H9 (cell line): ENCODE data around the gene BPIFB2. TPM values are rescaled to one million over a fixed set of nuclear protein-coding genes. Genes with fewer than 3 reads are reported as not detected.

ENCODE experiments used
- DNase-seq: peaks from one replicate; pipeline ENCODE4 v3.0.0-alpha.2; 2017
- H2AFZ ChIP-seq: one replicate; pipeline ENCODE4 v1.6.1; 2013; ENCODE audit warnings: mild to moderate bottlenecking, low read length, control low read depth, moderate library complexity
- H2AK5ac ChIP-seq: 2 replicates; pipeline ENCODE4 v1.6.1; 2013; ENCODE audit warnings: low read length, control low read depth, mixed read lengths; ENCODE audit not compliant: insufficient read length
- H2BK120ac ChIP-seq: one replicate; pipeline ENCODE4 v1.6.1; 2013; ENCODE audit warnings: low read depth, mild to moderate bottlenecking, low read length, control low read depth, inconsistent platforms; ENCODE audit not compliant: poor library complexity, severe bottlenecking
- H2BK12ac ChIP-seq: 2 replicates; pipeline ENCODE4 v1.6.1; 2013; ENCODE audit warnings: low read length, control low read depth, mixed read lengths, low read depth; ENCODE audit not compliant: insufficient read length
- H2BK15ac ChIP-seq: 2 replicates; pipeline ENCODE4 v1.6.1; 2013; ENCODE audit warnings: low read depth, low read length, control low read depth
- H2BK20ac ChIP-seq: one replicate; pipeline ENCODE4 v1.6.1; 2013; ENCODE audit warnings: low read depth, mild to moderate bottlenecking, low read length, control low read depth, inconsistent platforms; ENCODE audit not compliant: poor library complexity, severe bottlenecking
- H2BK5ac ChIP-seq: 2 replicates; pipeline ENCODE4 v1.6.1; 2013; ENCODE audit warnings: low read length, control low read depth, mixed read lengths; ENCODE audit not compliant: insufficient read length
- H3K14ac ChIP-seq: 2 replicates; pipeline ENCODE4 v1.6.1; 2013; ENCODE audit warnings: low read length, control low read depth; ENCODE audit not compliant: insufficient read depth
- H3K18ac ChIP-seq: 2 replicates; pipeline ENCODE4 v1.6.1; 2013; ENCODE audit warnings: low read depth, mild to moderate bottlenecking, mixed read lengths, low read length, control low read depth; ENCODE audit not compliant: insufficient read length
- H3K23ac ChIP-seq: 2 replicates; pipeline ENCODE4 v1.6.1; 2013; ENCODE audit warnings: low read length, control low read depth, mixed read lengths, low read depth; ENCODE audit not compliant: insufficient read length
- H3K23me2 ChIP-seq: 2 replicates; pipeline ENCODE4 v1.6.1; 2013; ENCODE audit warnings: low read depth, mild to moderate bottlenecking, mixed read lengths, low read length, control low read depth; ENCODE audit not compliant: insufficient read length, poor library complexity, severe bottlenecking
- H3K27ac ChIP-seq: 2 replicates; pipeline ENCODE4 v1.5.1; 2013; ENCODE audit warnings: low read length, control low read depth, mixed read lengths, low read depth; ENCODE audit not compliant: insufficient read length
- H3K27me3 ChIP-seq: 2 replicates; pipeline ENCODE4 v1.6.1; 2013; ENCODE audit warnings: low read length, control low read depth, inconsistent platforms; ENCODE audit not compliant: insufficient read depth
- H3K4ac ChIP-seq: 2 replicates; pipeline ENCODE4 v1.6.1; 2013; ENCODE audit warnings: low read depth, mild to moderate bottlenecking, control low read depth, inconsistent platforms, low read length, moderate library complexity
- H3K4me1 ChIP-seq: 2 replicates; pipeline ENCODE4 v1.6.1; 2013; ENCODE audit warnings: low read length, control low read depth, inconsistent platforms; ENCODE audit not compliant: insufficient read depth
- H3K4me2 ChIP-seq: 2 replicates; pipeline ENCODE4 v1.6.1; 2013; ENCODE audit warnings: low read length, control low read depth, mixed read lengths; ENCODE audit not compliant: insufficient read length, insufficient read depth
- H3K56ac ChIP-seq: 2 replicates; pipeline ENCODE4 v1.6.1; 2013; ENCODE audit warnings: low read depth, mild to moderate bottlenecking, mixed read lengths, low read length, control low read depth; ENCODE audit not compliant: insufficient read length
- H3K79me1 ChIP-seq: 2 replicates; pipeline ENCODE4 v1.6.1; 2013; ENCODE audit warnings: low read depth, mild to moderate bottlenecking, moderate library complexity, low read length, control low read depth, inconsistent platforms; ENCODE audit not compliant: insufficient read depth, poor library complexity, severe bottlenecking
- H3K79me2 ChIP-seq: 2 replicates; pipeline ENCODE4 v1.6.1; 2013; ENCODE audit warnings: low read length, control low read depth, inconsistent platforms; ENCODE audit not compliant: insufficient read depth
- H3K9ac ChIP-seq: 2 replicates; pipeline ENCODE4 v1.6.1; 2013; ENCODE audit warnings: low read length, control low read depth, mixed read lengths; ENCODE audit not compliant: insufficient read length; ENCODE audit errors: extremely low read depth
- H3K9me3 ChIP-seq: one replicate; pipeline ENCODE4 v1.6.1; 2013; ENCODE audit warnings: low read depth, low read length, inconsistent platforms; ENCODE audit not compliant: control insufficient read depth
- H3T11ph ChIP-seq: one replicate; pipeline ENCODE4 v1.6.1; 2013; ENCODE audit warnings: mild to moderate bottlenecking, low read length, control low read depth, inconsistent platforms
- H4K20me1 ChIP-seq: one replicate; pipeline ENCODE4 v1.6.1; 2013; ENCODE audit not compliant: control insufficient read depth, insufficient read length, insufficient read depth
- H4K5ac ChIP-seq: 2 replicates; pipeline ENCODE4 v1.6.1; 2013; ENCODE audit warnings: low read depth, mild to moderate bottlenecking, mixed read lengths, low read length, control low read depth; ENCODE audit not compliant: insufficient read length
- H4K8ac ChIP-seq: replicated peaks from 2 replicates; pipeline ENCODE4 v1.6.1; 2013; ENCODE audit warnings: low read length, control low read depth, mixed read lengths, low read depth; ENCODE audit not compliant: insufficient read length
- H4K91ac ChIP-seq: 2 replicates; pipeline ENCODE4 v1.6.1; 2013; ENCODE audit warnings: low read depth, mild to moderate bottlenecking, moderate library complexity, mixed read lengths, low read length, control low read depth; ENCODE audit not compliant: insufficient read length
- H3K27ac Mint-ChIP-seq, 3 experiments: 2 replicates in 2 of 3; 3 replicates in 1 of 3; pipeline ENCODE4 v1.8.0; 2020 to 2021; ENCODE audit warnings: mixed read lengths in 3 of 3, mild to moderate bottlenecking in 1 of 3, moderate library complexity in 1 of 3
- H3K27me3 Mint-ChIP-seq: 2 replicates; pipeline ENCODE4 v1.8.0; 2021; ENCODE audit warnings: low read depth, mild to moderate bottlenecking, moderate library complexity, mixed read lengths
- H3K36me3 Mint-ChIP-seq, 3 experiments: 2 replicates in 2 of 3; 3 replicates in 1 of 3; pipeline ENCODE4 v1.8.0; 2020 to 2021; ENCODE audit warnings: low read depth in 3 of 3, mixed read lengths in 3 of 3; ENCODE audit not compliant: insufficient read depth in 1 of 3
- H3K4me1 Mint-ChIP-seq, 2 experiments: 2 replicates each; pipeline ENCODE4 v1.8.0; 2020; ENCODE audit warnings: mixed read lengths in 2 of 2
- H3K4me3 Mint-ChIP-seq, 2 experiments: 2 replicates in 1 of 2; 3 replicates in 1 of 2; pipeline ENCODE4 v1.8.0; 2020 to 2021; ENCODE audit warnings: mild to moderate bottlenecking in 2 of 2, mixed read lengths in 2 of 2, moderate library complexity in 1 of 2
- H3K9me3 Mint-ChIP-seq, 2 experiments: 2 replicates in 1 of 2; 3 replicates in 1 of 2; pipeline ENCODE4 v1.8.0; 2020; ENCODE audit warnings: mild to moderate bottlenecking in 2 of 2, mixed read lengths in 2 of 2, moderate library complexity in 1 of 2
- WGBS: extraction: QIAGEN DNeasy Blood & Tissue Kit; methylation state at CpG from one replicate; pipeline ENCODE4 v1.1.7; 2013; ENCODE audit warnings: missing lambda C conversion rate, low lambda C conversion rate, mixed read lengths; ENCODE audit not compliant: insufficient read length; ENCODE audit errors: extremely low coverage; 5-methylcytosine and 5-hydroxymethylcytosine counted together
- total RNA-seq: library from RNA; stranded (reverse); gene quantifications from 2 replicates; pipeline ENCODE4 v1.2.1, GENCODE V29; 2021
- TF ChIP-seq, protein P1 (sequence below): fragments of 200-600 bp; sonication (generic); conservative IDR thresholded peaks from 3 replicates; pipeline ENCODE4 v1.8.0; 2021; ENCODE audit warnings: antibody characterized with exemption, mild to moderate bottlenecking

Gene BPIFB2
- total RNA-seq, 1 experiment from 2014 or later = not detected

DNA sequence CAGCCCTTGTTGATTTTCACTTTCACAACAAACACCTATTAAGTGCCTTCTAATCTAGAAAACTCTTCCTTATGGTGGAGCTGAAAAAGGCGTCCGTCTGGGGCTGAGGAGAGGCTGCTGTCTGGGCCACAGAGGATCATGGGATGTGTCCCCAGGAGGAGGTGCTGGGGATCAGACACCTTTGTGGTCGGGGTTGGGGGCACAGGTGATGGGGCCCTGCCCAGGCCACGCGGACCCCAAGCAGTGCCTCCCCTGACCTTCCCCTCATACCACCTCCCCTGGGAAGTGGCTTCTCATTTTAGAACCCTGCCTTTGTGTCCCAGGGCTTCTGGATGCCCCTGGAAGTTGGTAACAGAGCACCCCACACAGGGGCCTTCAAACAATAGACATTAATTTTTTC is 44.3 kb upstream of the BPIFB2 start:
- no peak overlapping the region for H3K18ac ChIP-seq
- no peak overlapping the region for H2AK5ac ChIP-seq
- no peaks in the 10 kb centered on the region; the same call in 1 of the 2 replicates for H3K27me3 ChIP-seq
- no peak overlapping the region for H2BK5ac ChIP-seq
- no peaks in the 10 kb centered on the region; a peak in 1 of 7 replicates for H3K36me3 Mint-ChIP-seq
- no peak overlapping the region for H3K9ac ChIP-seq
- H3K14ac ChIP-seq = no peak overlapping the region
- H3K23me2 ChIP-seq = no peaks in the 10 kb centered on the region
- no peak overlapping the region for H2BK20ac ChIP-seq
- no peak overlapping the region for H3K4ac ChIP-seq
- H3K4me1 Mint-ChIP-seq = peaks cover 7 to 8% of the 10 kb centered on the region in 2 experiments
- H3K9me3 Mint-ChIP-seq = peaks cover under 1 to 1% of the 10 kb centered on the region in 2 experiments
- no peak overlapping the region for H2BK15ac ChIP-seq
- no peak overlapping the region for H3K56ac ChIP-seq
- H3K4me2 ChIP-seq = no peak overlapping the region
- H3K27ac ChIP-seq = no peak overlapping the region
- TF ChIP-seq, protein P1, sequence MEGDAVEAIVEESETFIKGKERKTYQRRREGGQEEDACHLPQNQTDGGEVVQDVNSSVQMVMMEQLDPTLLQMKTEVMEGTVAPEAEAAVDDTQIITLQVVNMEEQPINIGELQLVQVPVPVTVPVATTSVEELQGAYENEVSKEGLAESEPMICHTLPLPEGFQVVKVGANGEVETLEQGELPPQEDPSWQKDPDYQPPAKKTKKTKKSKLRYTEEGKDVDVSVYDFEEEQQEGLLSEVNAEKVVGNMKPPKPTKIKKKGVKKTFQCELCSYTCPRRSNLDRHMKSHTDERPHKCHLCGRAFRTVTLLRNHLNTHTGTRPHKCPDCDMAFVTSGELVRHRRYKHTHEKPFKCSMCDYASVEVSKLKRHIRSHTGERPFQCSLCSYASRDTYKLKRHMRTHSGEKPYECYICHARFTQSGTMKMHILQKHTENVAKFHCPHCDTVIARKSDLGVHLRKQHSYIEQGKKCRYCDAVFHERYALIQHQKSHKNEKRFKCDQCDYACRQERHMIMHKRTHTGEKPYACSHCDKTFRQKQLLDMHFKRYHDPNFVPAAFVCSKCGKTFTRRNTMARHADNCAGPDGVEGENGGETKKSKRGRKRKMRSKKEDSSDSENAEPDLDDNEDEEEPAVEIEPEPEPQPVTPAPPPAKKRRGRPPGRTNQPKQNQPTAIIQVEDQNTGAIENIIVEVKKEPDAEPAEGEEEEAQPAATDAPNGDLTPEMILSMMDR = no peak
- no peaks in the 10 kb centered on the region for H3K79me1 ChIP-seq
- H3K23ac ChIP-seq = no peak overlapping the region
- no peaks in the 10 kb centered on the region for H4K20me1 ChIP-seq
- no peaks in the 10 kb centered on the region for H3K4me1 ChIP-seq
- H2BK120ac ChIP-seq = no peak overlapping the region
- H2AFZ ChIP-seq = no peak overlapping the region
- no peaks in the 10 kb centered on the region for H3K79me2 ChIP-seq
- no peak overlapping the region for H4K8ac ChIP-seq
- DNase-seq = no peak
- H3T11ph ChIP-seq = no peak overlapping the region
- H3K27me3 Mint-ChIP-seq = peaks cover 58% of the 10 kb centered on the region
- no peak overlapping the region for H4K5ac ChIP-seq
- WGBS = no CpG with 5 or more reads among the region's 5 CpGs
- H2BK12ac ChIP-seq = no peak overlapping the region
- no peak overlapping the region for H4K91ac ChIP-seq
- no peak overlapping the region for H3K4me3 Mint-ChIP-seq
- no peak overlapping the region for H3K27ac Mint-ChIP-seq
- no peaks in the 10 kb centered on the region for H3K9me3 ChIP-seq
